ENCODE measurements around the gene SIGLEC14.
"Not testable (repeated sequence)": the region's sequence is repeated elsewhere in the genome, so short reads cannot be mapped to it uniquely, and the experiment has no call there.

Gene SIGLEC14

GRCh38 chr19:51668216-51668615, 21.6 kb upstream of the SIGLEC14 start:
- ATAC-seq, result no peak

GRCh38 chr19:51664997-51665396, 18.4 kb upstream of the SIGLEC14 start:
- ATAC-seq, result no peak

- ATAC-seq, result no peak
These were observed 17.5 kb upstream of the SIGLEC14 start for GRCh38 chr19:51664131-51664530.

- ATAC-seq, result no peak
These were observed 17.0 kb upstream of the SIGLEC14 start for GRCh38 chr19:51663650-51664049.

- peak in 1 of 2 donors; percentile 43 for ATAC-seq
These were observed 14.5 kb upstream of the SIGLEC14 start for GRCh38 chr19:51660975-51661600.

GRCh38 chr19:51654783-51655182, 8.2 kb upstream of the SIGLEC14 start:
- no peak for ATAC-seq

- ATAC-seq, result no peak
These were observed 6.5 kb upstream of the SIGLEC14 start for GRCh38 chr19:51653162-51653561.

- ATAC-seq, result no peak
These were observed 5.6 kb upstream of the SIGLEC14 start for GRCh38 chr19:51652266-51652665.

GRCh38 chr19:51651216-51651846, 4.7 kb upstream of the SIGLEC14 start:
- peak in 1 of 2 donors; percentile 36 for ATAC-seq

GRCh38 chr19:51647318-51647717, 693 bp upstream of the SIGLEC14 start:
- no peak for ATAC-seq

- no peak for ATAC-seq
These were observed 1.9 kb downstream of the SIGLEC14 start for GRCh38 chr19:51644636-51645271.

GRCh38 chr19:51641648-51642047, 5.0 kb downstream of the SIGLEC14 start:
- ATAC-seq, result no peak

GRCh38 chr19:51640386-51640785, 6.2 kb downstream of the SIGLEC14 start:
- ATAC-seq, result no peak

GRCh38 chr19:51639916-51640315, 6.7 kb downstream of the SIGLEC14 start:
- ATAC-seq, result no peak

GRCh38 chr19:51637362-51637978, 9.2 kb downstream of the SIGLEC14 start:
- ATAC-seq, result no peak

GRCh38 chr19:51632126-51632525, 14.5 kb downstream of the SIGLEC14 start:
- ATAC-seq, result no peak

GRCh38 chr19:51630315-51630714, 16.3 kb downstream of the SIGLEC14 start, which contains the start of gene SIGLEC5:
Gene SIGLEC5 (minus strand): TSS chr19:51630401. CDS start chr19:51630335, 66 bp downstream.
- ATAC-seq, result not testable (repeated sequence)

GRCh38 chr19:51628153-51628939, 18.3 kb downstream of the SIGLEC14 start:
- no peak for ATAC-seq

GRCh38 chr19:51627491-51628138, 19.0 kb downstream of the SIGLEC14 start:
- no peak for ATAC-seq

- ATAC-seq, result no peak
These were observed 19.9 kb downstream of the SIGLEC14 start for GRCh38 chr19:51626675-51627074.

GRCh38 chr19:51621178-51621577, 25.4 kb downstream of the SIGLEC14 start:
- peak in 1 of 2 donors; percentile 27 for ATAC-seq

- ATAC-seq, result no peak
These were observed 30.6 kb downstream of the SIGLEC14 start for GRCh38 chr19:51615991-51616390.

Measured in activated CD4-positive, CD25-positive, alpha-beta regulatory T cell treated with anti-CD3 and anti-CD28 coated beads, Interleukin-2, amount 50 U/mL, for 24 hours (primary cell).